ENCODE data around the gene PPM1A.

The PPM1A gene

GRCh38 chr14:60247994-60248696 is 876 bp upstream of the PPM1A start:
- Histone ChIP-seq H3K9me3 (ENCODE audit: low read length) (no peaks in the 10 kb centered on the region), H3K27me3 (ENCODE audit: insufficient read depth, low read length) (no peaks in the 10 kb centered on the region), H3K9me2 (ENCODE audit: low read depth, low read length) (no peaks in the 10 kb centered on the region), H3F3A (ENCODE audit: insufficient read depth, low read length) (no peaks in the 10 kb centered on the region), H3K4me2 (ENCODE audit: low read length) (peak overlapping the region; percentile 87), H3K36me3 (ENCODE audit: insufficient read depth, low read length) (peaks cover 16% of the 10 kb centered on the region), H3K79me2 (ENCODE audit: insufficient read depth, low read length) (peaks cover 34% of the 10 kb centered on the region), H4K20me1 (ENCODE audit: insufficient read depth, low read length) (no peaks in the 10 kb centered on the region), H3K27ac (ENCODE audit: low read depth, low read length, poor library complexity, severe bottlenecking) (peak overlapping the region; percentile 96), H3K9ac (ENCODE audit: low read length) (peak overlapping the region; percentile 92), H2AFZ (ENCODE audit: low read length) (no peak overlapping the region), H3K4me1 (ENCODE audit: insufficient read depth, low read length, severe bottlenecking) (peaks cover 60% of the 10 kb centered on the region), H3K4me3 (ENCODE audit: low read depth, low read length, poor library complexity, severe bottlenecking) (peak overlapping the region; percentile 71)
- TF ChIP-seq EZH2 (IDR thresholded peaks at IDR 0.05; ENCODE audit: borderline replicate concordance, low read length) (no peak), CTCF (IDR thresholded peaks at IDR 0.05; ENCODE audit: low read length) (no peak)

DNA sequence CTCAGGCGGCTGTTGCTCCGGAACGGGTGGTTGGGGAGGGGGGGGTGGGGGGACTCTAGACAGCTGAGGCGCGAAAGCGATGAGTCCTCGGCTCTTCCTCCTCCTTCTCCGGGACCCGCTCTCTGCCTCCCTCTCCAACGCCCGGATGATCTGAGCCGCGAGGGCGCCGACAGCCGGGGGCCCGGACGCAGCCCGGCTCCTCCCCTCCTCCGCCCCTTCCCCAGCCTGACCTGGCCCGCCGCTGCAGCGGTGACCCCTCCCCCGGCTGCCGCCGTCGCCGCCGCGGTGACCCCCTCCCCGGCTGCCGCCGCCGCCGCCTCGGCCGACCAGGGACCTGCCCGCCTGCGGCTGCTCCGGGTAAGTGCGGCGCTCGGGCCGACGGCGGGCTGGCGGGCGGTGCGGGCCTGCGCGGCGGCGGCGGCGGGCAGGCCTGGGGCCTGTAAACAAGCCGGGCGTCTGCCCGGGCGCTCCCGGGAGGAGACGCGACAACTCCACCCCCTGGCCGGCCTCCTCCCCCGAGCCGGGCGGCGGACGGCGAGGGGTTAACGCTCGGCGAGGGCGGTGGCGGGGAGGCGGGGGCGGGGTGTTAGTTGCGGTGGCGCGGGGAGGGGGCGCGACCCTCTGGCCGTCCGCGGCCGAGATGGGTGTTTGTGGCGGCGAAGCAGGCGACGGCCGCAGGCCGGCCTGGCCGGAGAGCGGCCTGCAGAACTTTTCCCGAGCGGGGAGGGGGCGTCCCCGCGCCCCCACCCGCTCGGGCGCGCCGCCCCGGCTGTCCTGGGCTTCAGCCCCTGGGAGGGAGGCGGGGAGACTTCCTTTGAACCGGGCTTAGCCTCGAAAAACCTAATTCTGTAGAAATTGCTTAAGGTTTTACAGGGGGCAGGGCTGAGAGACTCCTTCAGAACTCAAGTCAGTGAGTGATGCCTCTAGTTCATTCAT is 568 bp downstream of the PPM1A start:
- Histone ChIP-seq H3K9me3 (ENCODE audit: low read length) (no peaks in the 10 kb centered on the region), H3K4me3 (ENCODE audit: low read depth, low read length, poor library complexity, severe bottlenecking) (peak overlapping the region; percentile 67), H3K27me3 (ENCODE audit: insufficient read depth, low read length) (no peaks in the 10 kb centered on the region), H3K36me3 (ENCODE audit: insufficient read depth, low read length) (peaks cover 29% of the 10 kb centered on the region), H3K4me2 (ENCODE audit: low read length) (peak overlapping the region; percentile 89), H3K27ac (ENCODE audit: low read depth, low read length, poor library complexity, severe bottlenecking) (peak overlapping the region; percentile 82), H3K9ac (ENCODE audit: low read length) (peak overlapping the region; percentile 93), H4K20me1 (ENCODE audit: insufficient read depth, low read length) (no peaks in the 10 kb centered on the region), H3K4me1 (ENCODE audit: insufficient read depth, low read length, severe bottlenecking) (peaks cover 59% of the 10 kb centered on the region), H3K9me2 (ENCODE audit: low read depth, low read length) (no peaks in the 10 kb centered on the region), H3F3A (ENCODE audit: insufficient read depth, low read length) (no peaks in the 10 kb centered on the region), H2AFZ (ENCODE audit: low read length) (no peak overlapping the region), H3K79me2 (ENCODE audit: insufficient read depth, low read length) (peaks cover 48% of the 10 kb centered on the region)
- TF ChIP-seq CTCF (IDR thresholded peaks at IDR 0.05; ENCODE audit: low read length) (no peak), EZH2 (IDR thresholded peaks at IDR 0.05; ENCODE audit: borderline replicate concordance, low read length) (no peak)

GRCh38 chr14:60250257-60251035 is 1.4 kb downstream of the PPM1A start:
- Histone ChIP-seq H2AFZ (ENCODE audit: low read length) (no peak overlapping the region), H3K4me2 (ENCODE audit: low read length) (peak overlapping the region; percentile 89), H3K9me2 (ENCODE audit: low read depth, low read length) (no peaks in the 10 kb centered on the region), H3K27ac (ENCODE audit: low read depth, low read length, poor library complexity, severe bottlenecking) (peak overlapping the region; percentile 82), H3K79me2 (ENCODE audit: insufficient read depth, low read length) (peaks cover 55% of the 10 kb centered on the region), H3K9me3 (ENCODE audit: low read length) (peaks cover 1% of the 10 kb centered on the region; the same call in 1 of the 2 replicates), H3K36me3 (ENCODE audit: insufficient read depth, low read length) (peaks cover 34% of the 10 kb centered on the region), H3K9ac (ENCODE audit: low read length) (peak overlapping the region; percentile 93), H3K4me1 (ENCODE audit: insufficient read depth, low read length, severe bottlenecking) (peaks cover 54% of the 10 kb centered on the region), H3F3A (ENCODE audit: insufficient read depth, low read length) (no peaks in the 10 kb centered on the region), H4K20me1 (ENCODE audit: insufficient read depth, low read length) (no peaks in the 10 kb centered on the region), H3K4me3 (ENCODE audit: low read depth, low read length, poor library complexity, severe bottlenecking) (peak overlapping the region; percentile 67), H3K27me3 (ENCODE audit: insufficient read depth, low read length) (no peaks in the 10 kb centered on the region)
- TF ChIP-seq CTCF (IDR thresholded peaks at IDR 0.05; ENCODE audit: low read length) (no peak), EZH2 (IDR thresholded peaks at IDR 0.05; ENCODE audit: borderline replicate concordance, low read length) (no peak)

All from OCI-LY1 (cell line).